ENCODE data around the gene SARS1.
A peak's percentile ranks its signal among the peaks of the same experiment; 100 is the strongest.
"Not testable (repeated sequence)": the region's sequence is repeated elsewhere in the genome, so short reads cannot be mapped to it uniquely, and the experiment has no call there.

Gene SARS1

GRCh38 chr1:109279615-109280278 is 66.0 kb downstream of the SARS1 start:
- no peak for DNase-seq

- DNase-seq = no peak
These were observed 67.1 kb downstream of the SARS1 start for GRCh38 chr1:109280862-109281261.

GRCh38 chr1:109281680-109282496 is 68.2 kb downstream of the SARS1 start:
- DNase-seq = no peak

GRCh38 chr1:109282497-109282951 is 68.8 kb downstream of the SARS1 start:
- DNase-seq = no peak

GRCh38 chr1:109282952-109283747 is 69.4 kb downstream of the SARS1 start, which contains the start of gene PSRC1:
TSS of gene PSRC1 (minus strand) at chr1:109283145.
- DNase-seq = peak; percentile 97

GRCh38 chr1:109283748-109284600 is 70.3 kb downstream of the SARS1 start:
- no peak for DNase-seq

- DNase-seq = not testable (repeated sequence)
These were observed 73.0 kb downstream of the SARS1 start for GRCh38 chr1:109286762-109287161.

Data from right hindlimb (tissue), 1 donor.